Pancreas (tissue), 10 donors: ENCODE results near the gene MT1G. TPM values are rescaled to one million over a fixed set of nuclear protein-coding genes. Genes with fewer than 3 reads are reported as not detected.

ENCODE experiments used
- ATAC-seq, 4 donors: fragments of 200-7000 bp; cut with Tn5 transposase; one replicate each; pipeline versions ENCODE4 v1.8.0 to v1.9.1; 2020; ENCODE audit warnings: mild to moderate bottlenecking in 4 of 4, moderate library complexity in 4 of 4
- DNase-seq, 6 donors: peaks; one replicate each; pipeline ENCODE4 v3.0.0-alpha.2; 2020
- FAIRE-seq: peaks from 2 replicates; lab custom pipeline; 2012; peaks lifted over from hg19 to GRCh38; lab: Jason Lieb, UNC
- H3K27ac ChIP-seq, 4 donors: fragments of 200-600 bp; sonication (generic); 1 replicate in 3 of 4; 2 replicates in 1 of 4; pipeline versions ENCODE4 v1.5.0 to v1.8.0; 2020
- H3K27me3 ChIP-seq, 4 donors: fragments of 200-600 bp; one replicate each; pipeline ENCODE4 v1.8.0; 2021
- H3K36me3 ChIP-seq, 3 donors: fragments of 200-600 bp; sonication (generic) in 1 of 3; one replicate each; pipeline versions ENCODE4 v1.5.0 to v1.8.0; 2020 to 2021
- H3K4me1 ChIP-seq, 3 donors: fragments of 200-600 bp; one replicate each; pipeline ENCODE4 v1.8.0; 2021
- H3K4me3 ChIP-seq, 4 donors: fragments of 200-600 bp; sonication (generic) in 2 of 4; one replicate each; pipeline versions ENCODE4 v1.5.0 to v1.8.0; 2020 to 2021
- H3K9me3 ChIP-seq, 4 donors: fragments of 200-600 bp; one replicate each; pipeline ENCODE4 v1.8.0; 2021
- WGBS, 2 donors: extraction: QIAGEN DNeasy Blood & Tissue Kit; methylation state at CpG; one replicate each; pipeline ENCODE4 v1.1.7; 2013; 5-methylcytosine and 5-hydroxymethylcytosine counted together
- intact Hi-C, 3 donors: fragments of 100-400 bp; cut with DNase I; formaldehyde crosslinking; loops; one replicate each; pipeline versions ENCODE4 v1.11.1 to v1.14.2; 2022
- polyA plus RNA-seq, 2 donors: library from polyadenylated mRNA; stranded (reverse); fragments of 200-250 nt; gene quantifications; one replicate each; pipeline ENCODE4 v1.2.3, GENCODE V29; 2013
- total RNA-seq, 6 donors: library from RNA; stranded (reverse); fragmentation: NEBNext Ultra II Directional in 4 of 6; extraction: Animal tissue kit (Norgen Biotek cat#: 25700) in 4 of 6; gene quantifications; one replicate each; pipeline versions ENCODE4 v1.2.1 to v1.2.4, GENCODE V29; 2021 to 2023
- TF ChIP-seq, protein P1 (sequence below), 4 donors: fragments of 200-600 bp; sonication (generic) in 3 of 4; IDR thresholded peaks; one replicate each; pipeline versions ENCODE4 v1.5.0 to v1.8.0; 2021; ENCODE audit warnings: antibody characterized with exemption in 4 of 4
- donor health status: healthy with polysubstance abuse.
- donor health status: DM: no; HTN: no; CAD: no; lungs with moderate emphysema.
- donor health status: DM: no; HTN: no; CAD: no.
- donor health status: control.
- donor health status: control.
- donor health status: Bipolar disorder and iron deficiency.
- donor health status: DM: yes; HTN: yes; CAD: no.
- donor health status: DM: no; HTN: no; CAD: no.
- donor health status: DM: no; HTN: no; CAD: no.
- donor health status: DM: yes; HTN: yes; CAD: no.

MT1G gene
- total and polyA plus RNA-seq, 8 donors = 76.9 to 766 (median 195) TPM

GRCh38 chr16:56689171-56689570 lies 21.3 kb upstream of the MT1G start:
- no peaks in the 10 kb centered on the region for H3K9me3 ChIP-seq
- WGBS, 2 donors = 39 to 43% methylated on average over 3 of the region's 3 CpGs
- H3K27me3 ChIP-seq = no peaks in the 10 kb centered on the region
- FAIRE-seq (no peak), ATAC-seq (peak; percentile 30 to 68 (median 47)), DNase-seq (peak in 3 of 6 donors; percentile 48 to 60 (median 51))
- peaks cover 0 to 14% (median 3%) of the 10 kb centered on the region in 3 donors for H3K4me1 ChIP-seq
- no peak overlapping the region for H3K4me3 ChIP-seq
- peak overlapping the region in 1 of 4 donors; percentile 20 for H3K27ac ChIP-seq
- TF ChIP-seq, protein P1, sequence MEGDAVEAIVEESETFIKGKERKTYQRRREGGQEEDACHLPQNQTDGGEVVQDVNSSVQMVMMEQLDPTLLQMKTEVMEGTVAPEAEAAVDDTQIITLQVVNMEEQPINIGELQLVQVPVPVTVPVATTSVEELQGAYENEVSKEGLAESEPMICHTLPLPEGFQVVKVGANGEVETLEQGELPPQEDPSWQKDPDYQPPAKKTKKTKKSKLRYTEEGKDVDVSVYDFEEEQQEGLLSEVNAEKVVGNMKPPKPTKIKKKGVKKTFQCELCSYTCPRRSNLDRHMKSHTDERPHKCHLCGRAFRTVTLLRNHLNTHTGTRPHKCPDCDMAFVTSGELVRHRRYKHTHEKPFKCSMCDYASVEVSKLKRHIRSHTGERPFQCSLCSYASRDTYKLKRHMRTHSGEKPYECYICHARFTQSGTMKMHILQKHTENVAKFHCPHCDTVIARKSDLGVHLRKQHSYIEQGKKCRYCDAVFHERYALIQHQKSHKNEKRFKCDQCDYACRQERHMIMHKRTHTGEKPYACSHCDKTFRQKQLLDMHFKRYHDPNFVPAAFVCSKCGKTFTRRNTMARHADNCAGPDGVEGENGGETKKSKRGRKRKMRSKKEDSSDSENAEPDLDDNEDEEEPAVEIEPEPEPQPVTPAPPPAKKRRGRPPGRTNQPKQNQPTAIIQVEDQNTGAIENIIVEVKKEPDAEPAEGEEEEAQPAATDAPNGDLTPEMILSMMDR (IDR thresholded peaks at IDR 0.05) = no peak
- H3K36me3 ChIP-seq = no peaks in the 10 kb centered on the region
- intact Hi-C loops = no loop called here

GRCh38 chr16:56688762-56689161 lies 20.9 kb upstream of the MT1G start:
- H3K4me1 ChIP-seq = peaks cover 0 to 14% (median 3%) of the 10 kb centered on the region in 3 donors
- no peak for DNase-seq
- peak overlapping the region in 1 of 4 donors; percentile 20 for H3K27ac ChIP-seq
- intact Hi-C loops = no loop called here
- no peak overlapping the region for H3K4me3 ChIP-seq
- no peak for ATAC-seq
- no peaks in the 10 kb centered on the region for H3K36me3 ChIP-seq
- TF ChIP-seq, protein P1 (IDR thresholded peaks at IDR 0.05) = no peak
- no peaks in the 10 kb centered on the region for H3K9me3 ChIP-seq
- WGBS, 2 donors = 33 to 42% methylated on average over 1 of the region's 1 CpG
- no peak for FAIRE-seq
- no peaks in the 10 kb centered on the region for H3K27me3 ChIP-seq

GRCh38 chr16:56686758-56687157 lies 18.9 kb upstream of the MT1G start:
- peaks cover 0 to 9% (median 3%) of the 10 kb centered on the region in 3 donors for H3K4me1 ChIP-seq
- H3K9me3 ChIP-seq = no peaks in the 10 kb centered on the region
- H3K27ac ChIP-seq = no peak overlapping the region
- no peaks in the 10 kb centered on the region for H3K36me3 ChIP-seq
- no peaks in the 10 kb centered on the region for H3K27me3 ChIP-seq
- no peak for FAIRE-seq
- DNase-seq = no peak
- no peak overlapping the region for H3K4me3 ChIP-seq
- WGBS, 2 donors = 96 to 97% methylated on average over 7 of the region's 7 CpGs
- TF ChIP-seq, protein P1 (IDR thresholded peaks at IDR 0.05) = no peak
- no peak for ATAC-seq
- intact Hi-C loops = no loop called here

DNA sequence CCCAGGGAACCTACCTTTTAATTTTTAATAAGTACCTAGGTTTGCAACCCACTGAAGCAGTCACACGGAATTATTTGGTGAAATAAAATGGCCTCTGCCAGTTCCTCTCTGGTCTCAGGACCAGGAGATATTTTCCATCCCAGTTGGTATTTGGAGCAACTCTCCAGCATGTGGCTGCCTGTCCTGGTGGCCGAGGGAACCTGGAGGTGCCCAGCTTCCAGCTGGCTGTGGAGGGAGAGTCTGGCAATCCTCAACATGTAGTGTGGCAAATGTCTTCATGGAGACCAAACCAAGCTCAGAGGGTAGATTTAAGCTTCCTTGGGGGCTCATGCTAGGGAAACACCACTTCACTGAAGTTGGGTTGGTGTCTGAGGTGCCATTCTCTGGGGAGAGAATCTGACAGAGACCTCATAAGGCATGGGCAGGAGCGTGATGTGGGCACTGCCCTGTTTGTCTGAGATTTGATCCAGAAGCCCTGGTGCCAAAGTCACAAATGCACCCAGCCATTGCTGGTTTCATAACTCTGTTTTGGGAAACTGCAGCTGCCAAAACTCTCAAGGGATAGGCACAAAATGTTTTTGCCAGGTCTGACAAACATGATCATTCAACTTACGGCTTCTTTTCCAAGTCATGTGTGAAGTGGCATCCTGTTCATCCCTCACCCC lies 17.2 kb upstream of the MT1G start:
- peak overlapping the region in 1 of 4 donors; percentile 74 for H3K4me3 ChIP-seq
- H3K27ac ChIP-seq = peak overlapping the region; percentile 20 to 72 (median 54)
- no peaks in the 10 kb centered on the region for H3K36me3 ChIP-seq
- H3K27me3 ChIP-seq = no peaks in the 10 kb centered on the region
- peaks cover 0 to 15% (median 3%) of the 10 kb centered on the region in 3 donors for H3K4me1 ChIP-seq
- DNase-seq (peak in 3 of 6 donors; percentile 37 to 71 (median 69)), ATAC-seq (peak in 3 of 4 donors; percentile 6 to 38 (median 25)), FAIRE-seq (no peak)
- 32 to 42% methylated on average over 4 of the region's 4 CpGs for WGBS, 2 donors
- no peaks in the 10 kb centered on the region for H3K9me3 ChIP-seq
- TF ChIP-seq, protein P1 (IDR thresholded peaks at IDR 0.05) = no peak
- intact Hi-C loops = no loop called here
